Lower leg skin (tissue), 4 donors: ENCODE results near the gene GRK2. TPM values are rescaled to one million over a fixed set of nuclear protein-coding genes. Genes with fewer than 3 reads are reported as not detected.
A peak's percentile ranks its signal among the peaks of the same experiment; 100 is the strongest.
"Not testable (repeated sequence)": the region's sequence is repeated elsewhere in the genome, so short reads cannot be mapped to it uniquely, and the experiment has no call there.

Source experiments
- DNase-seq, 2 donors: peaks; one replicate each; pipeline ENCODE4 v3.0.0-alpha.2; 2019; ENCODE audit warnings: low spot score in 2 of 2
- H3K4me3 ChIP-seq: fragments of 200-600 bp; sonication (generic); 2 replicates; pipeline ENCODE4 v1.5.1; 2017; ENCODE audit warnings: mild to moderate bottlenecking, low read depth; ENCODE audit not compliant: poor library complexity, severe bottlenecking
- CTCF ChIP-seq, 3 donors: fragments of 450-650 bp; IDR thresholded peaks; one replicate each; pipeline ENCODE4 v1.5.1; 2016; ENCODE audit warnings: antibody characterized with exemption in 3 of 3, mild to moderate bottlenecking in 3 of 3, moderate library complexity in 2 of 3
- POLR2A ChIP-seq, 2 donors: fragments of 450-650 bp; IDR thresholded peaks; one replicate each; pipeline ENCODE4 v1.6.1; 2016 to 2017; ENCODE audit warnings: antibody characterized with exemption in 2 of 2, mild to moderate bottlenecking in 1 of 2, moderate library complexity in 1 of 2
- whole genome bisulfite sequencing, 2 donors: methylation state at CpG; one replicate each; pipeline ENCODE4 v1.1.5; 2018; 5-methylcytosine and 5-hydroxymethylcytosine counted together
- intact Hi-C: fragments of 100-400 bp; cut with DNase I; formaldehyde crosslinking; loops from one replicate; pipeline ENCODE4 v1.15.0; 2023; ENCODE audit warnings: low total_unique reads
- total RNA-seq, 4 donors: library from RNA; depleted of rRNA; stranded (reverse); fragments of >200 nt; gene quantifications; one replicate each; pipeline ENCODE4 v1.1.0, GENCODE V29; 2016

Gene GRK2
- 100 to 1,000 TPM in 3 of 4 donors, 10 to 100 TPM in 1; 81.1 to 127 (median 114) TPM for total RNA-seq

GRCh38 chr11:67266449-67267187, at the start of gene GRK2:
GRK2 (plus strand) TSS chr11:67266473; CDS start chr11:67266700, 227 bp downstream.
- intact Hi-C loops = no loop called here
- H3K4me3 ChIP-seq = peak within 1 kb of the TSS; percentile 89
- TF ChIP-seq POLR2A (IDR thresholded peaks at IDR 0.05) (no peak), CTCF (IDR thresholded peaks at IDR 0.05) (no peak)
- WGBS, 2 donors = 0% methylated on average over 8 to 13 of the region's 103 CpGs
- no peak for DNase-seq

GRCh38 chr11:67227726-67228125, 38.5 kb upstream of the GRK2 start:
- intact Hi-C loops = no loop called here
- no peak for TF ChIP-seq CTCF (IDR thresholded peaks at IDR 0.05)
- TF ChIP-seq POLR2A (IDR thresholded peaks at IDR 0.05) = no peak
- 93% methylated on average over 8 of the region's 8 CpGs for WGBS, 2 donors
- H3K4me3 ChIP-seq = no peak overlapping the region
- DNase-seq = no peak

GRCh38 chr11:67230406-67230805, 35.9 kb upstream of the GRK2 start:
- intact Hi-C loops = no loop called here
- TF ChIP-seq POLR2A (IDR thresholded peaks at IDR 0.05) (no peak), CTCF (IDR thresholded peaks at IDR 0.05) (no peak)
- WGBS, 2 donors = 89 to 93% methylated on average over 3 of the region's 3 CpGs
- no peak for DNase-seq
- no peak overlapping the region for H3K4me3 ChIP-seq

- TF ChIP-seq CTCF (IDR thresholded peaks at IDR 0.05) (no peak), POLR2A (IDR thresholded peaks at IDR 0.05) (no peak)
- no peak overlapping the region for H3K4me3 ChIP-seq
- intact Hi-C loops = no loop called here
- WGBS, 2 donors = 100% methylated on average over 1 of the region's 1 CpG
- no peak for DNase-seq
Observed at GRCh38 chr11:67230886-67231285, 35.4 kb upstream of the GRK2 start.

- DNase-seq = no peak
- 73% methylated on average over 7 of the region's 7 CpGs for WGBS, 2 donors
- TF ChIP-seq CTCF (IDR thresholded peaks at IDR 0.05) (no peak), POLR2A (IDR thresholded peaks at IDR 0.05) (no peak)
- H3K4me3 ChIP-seq = no peak overlapping the region
- intact Hi-C loops = no loop called here
Observed at GRCh38 chr11:67233584-67234190, 32.6 kb upstream of the GRK2 start.

- WGBS, 2 donors = 64 to 72% methylated on average over 8 of the region's 8 CpGs
- DNase-seq, intact Hi-C loops, H3K4me3 ChIP-seq: not testable (repeated sequence)
Observed at GRCh38 chr11:67234571-67234970, 31.7 kb upstream of the GRK2 start.
